GM12801 (cell line): Measurements from ENCODE around the gene GPR143.

Experiments used
- CTCF ChIP-seq: IDR thresholded peaks from one replicate; pipeline ENCODE4 v1.5.1; 2011; ENCODE audit warnings: control low read depth; ENCODE audit not compliant: insufficient read length; ENCODE audit errors: extremely low read depth

The GPR143 gene

DNA sequence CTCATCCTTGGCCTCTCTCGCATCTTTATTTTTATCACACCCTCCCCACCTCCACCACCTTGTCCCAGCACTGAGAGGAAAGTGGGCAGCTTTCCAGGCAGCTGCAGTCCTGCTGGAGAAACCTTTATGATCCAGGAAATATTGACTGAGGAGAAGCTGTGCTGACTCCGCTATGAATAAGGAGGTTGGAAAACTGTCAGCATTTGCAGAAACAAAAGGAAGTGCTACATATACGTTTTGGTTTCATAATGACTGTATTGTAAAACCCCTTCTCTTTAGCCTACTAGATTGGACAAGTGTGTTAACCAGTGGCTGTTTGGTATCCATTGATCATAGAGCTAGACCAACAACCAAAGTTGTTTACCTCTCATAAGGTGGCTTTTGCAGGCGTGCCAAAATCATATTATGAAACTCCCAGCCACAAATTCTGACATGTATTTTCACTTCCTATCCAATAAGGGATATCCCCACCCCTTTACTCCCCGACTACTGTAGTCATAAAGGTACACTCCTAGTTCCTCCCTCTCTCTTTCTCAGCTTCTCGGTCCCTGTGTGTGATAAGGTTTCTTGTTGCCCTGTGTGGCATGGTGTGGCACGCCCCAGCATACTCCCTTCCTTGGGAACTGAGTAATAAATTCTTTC lies 88.4 kb downstream of the GPR143 start:
- TF ChIP-seq CTCF = no peak

DNA sequence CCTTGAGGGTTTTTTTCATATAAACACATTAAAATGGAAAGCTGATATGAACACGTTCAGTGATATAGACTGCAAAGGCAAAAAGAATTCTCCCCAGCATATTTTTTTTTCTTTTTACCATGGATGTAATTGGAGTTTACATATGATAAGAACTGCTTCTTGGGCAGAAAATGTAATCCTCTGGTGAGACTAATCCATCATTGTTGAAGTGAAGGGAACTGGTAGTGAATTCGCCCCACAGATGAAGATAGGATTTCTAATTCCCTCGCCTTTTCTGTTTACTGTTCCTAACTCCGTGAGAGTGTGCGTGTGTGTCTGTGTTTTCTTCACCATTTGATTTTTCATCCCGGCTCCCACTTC lies 88.9 kb downstream of the GPR143 start:
- TF ChIP-seq CTCF = no peak

DNA sequence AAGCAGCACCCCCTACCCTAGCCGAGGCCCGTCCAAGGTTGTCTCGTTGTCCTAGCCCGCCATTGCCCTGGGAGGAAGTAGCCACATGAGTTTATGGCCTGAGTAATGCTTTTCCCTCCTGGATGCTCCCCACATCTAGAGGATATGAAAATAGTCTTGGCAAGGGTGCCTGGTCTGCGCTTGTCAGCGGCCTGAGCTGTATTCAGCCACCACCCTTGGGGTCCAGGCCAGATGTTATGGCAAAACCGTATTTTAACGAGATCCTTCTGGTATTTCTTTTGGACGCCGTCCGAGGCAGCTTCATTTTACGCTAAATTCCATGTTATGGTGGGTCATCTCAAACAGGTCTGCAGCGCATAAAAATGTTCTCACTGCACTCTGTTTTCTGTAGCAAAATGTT lies 89.3 kb downstream of the GPR143 start:
- TF ChIP-seq CTCF = no peak
